Right lobe of liver (tissue), 4 donors: ENCODE measurements around the gene RTN4R.

ENCODE experiments used
- POLR2A ChIP-seq: fragments of 450-650 bp; IDR thresholded peaks from one replicate; pipeline ENCODE4 v1.6.1; 2017; ENCODE audit warnings: antibody characterized with exemption, mild to moderate bottlenecking
- TF ChIP-seq, protein P1 (sequence below), 4 donors: fragments of 200-600 bp in 3 of 4; fragments of 450-650 bp in 1 of 4; IDR thresholded peaks; one replicate each; pipeline versions ENCODE4 v1.5.1 to v1.8.0; 2016 to 2022; ENCODE audit warnings: antibody characterized with exemption in 4 of 4, mild to moderate bottlenecking in 2 of 4
- donor health status: DM: no; HTN: no; CAD: no.
- donor health status: DM: no; HTN: no; CAD: no.
- donor health status: DM: no; HTN: yes; CAD: no.

DNA sequence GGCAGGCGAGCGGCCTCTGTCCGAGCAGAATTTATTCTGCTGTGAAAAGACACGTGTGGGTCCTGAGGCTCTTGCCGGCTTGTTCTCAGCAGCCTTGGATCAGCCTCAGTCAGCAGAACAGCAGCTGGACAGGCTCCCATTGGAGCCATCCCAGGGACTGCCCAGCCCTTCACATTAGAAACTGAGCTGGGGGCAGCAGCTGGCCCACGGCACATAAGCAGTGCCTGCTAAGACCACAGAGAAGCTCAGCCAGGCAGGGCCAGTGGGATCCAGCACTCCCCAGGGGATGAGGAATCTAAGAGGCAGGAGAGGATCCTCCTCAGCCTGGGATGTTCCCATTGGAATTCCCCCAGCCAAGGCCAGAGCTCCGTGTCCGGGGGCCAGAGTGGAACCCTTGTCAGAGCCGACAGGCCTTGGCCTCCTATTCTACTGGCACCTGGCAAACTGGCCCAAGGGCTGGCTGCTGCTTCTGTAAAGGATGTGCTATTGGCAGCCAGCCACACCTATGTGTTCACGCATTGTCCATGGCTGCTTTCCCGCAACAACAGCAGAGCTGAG, 18.2 kb downstream of the RTN4R start:
- TF ChIP-seq, protein P1, sequence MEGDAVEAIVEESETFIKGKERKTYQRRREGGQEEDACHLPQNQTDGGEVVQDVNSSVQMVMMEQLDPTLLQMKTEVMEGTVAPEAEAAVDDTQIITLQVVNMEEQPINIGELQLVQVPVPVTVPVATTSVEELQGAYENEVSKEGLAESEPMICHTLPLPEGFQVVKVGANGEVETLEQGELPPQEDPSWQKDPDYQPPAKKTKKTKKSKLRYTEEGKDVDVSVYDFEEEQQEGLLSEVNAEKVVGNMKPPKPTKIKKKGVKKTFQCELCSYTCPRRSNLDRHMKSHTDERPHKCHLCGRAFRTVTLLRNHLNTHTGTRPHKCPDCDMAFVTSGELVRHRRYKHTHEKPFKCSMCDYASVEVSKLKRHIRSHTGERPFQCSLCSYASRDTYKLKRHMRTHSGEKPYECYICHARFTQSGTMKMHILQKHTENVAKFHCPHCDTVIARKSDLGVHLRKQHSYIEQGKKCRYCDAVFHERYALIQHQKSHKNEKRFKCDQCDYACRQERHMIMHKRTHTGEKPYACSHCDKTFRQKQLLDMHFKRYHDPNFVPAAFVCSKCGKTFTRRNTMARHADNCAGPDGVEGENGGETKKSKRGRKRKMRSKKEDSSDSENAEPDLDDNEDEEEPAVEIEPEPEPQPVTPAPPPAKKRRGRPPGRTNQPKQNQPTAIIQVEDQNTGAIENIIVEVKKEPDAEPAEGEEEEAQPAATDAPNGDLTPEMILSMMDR (IDR thresholded peaks at IDR 0.05), result no peak
- TF ChIP-seq POLR2A, result no peak
